T47D (cell line): Measurements from ENCODE around the gene HOXD3.
A peak's percentile ranks its signal among the peaks of the same experiment; 100 is the strongest.

Experiments
- DNase-seq, 2 experiments: peaks; one replicate each; pipeline versions ENCODE4 v3.0.0 to v3.0.0-alpha.2; 2011 to 2012; ENCODE audit warnings: low read depth in 1 of 2, low spot score in 1 of 2
- JUND ChIP-seq: IDR thresholded peaks from 2 replicates; pipeline ENCODE4 v1.6.1; 2012; ENCODE audit warnings: low read depth
- in situ Hi-C: cut with HindIII; loops from 2 replicates; pipeline ENCODE4 v1.10.0; 2016; ENCODE audit warnings: low sequenced_read_pairs, low pct_unique_long_range_greater_than_20kb

HOXD3 gene

GRCh38 chr2:176156807-176157498 is at the start of gene HOXD3:
HOXD3 (plus strand) TSS chr2:176157307; CDS start chr2:176169115, 11,808 bp downstream.
- TF ChIP-seq JUND, result no peak
- no peak for DNase-seq
- in situ Hi-C loops, result no loop called here

GRCh38 chr2:176107731-176108181 is 49.4 kb upstream of the HOXD3 start:
- no peak for TF ChIP-seq JUND
- in situ Hi-C loops, result no loop called here
- DNase-seq, result no peak

- TF ChIP-seq JUND, result no peak
- DNase-seq, result no peak
- in situ Hi-C loops, result no loop called here
These were observed 47.8 kb upstream of the HOXD3 start for GRCh38 chr2:176109192-176109901.

GRCh38 chr2:176109946-176110345 is 47.2 kb upstream of the HOXD3 start:
- DNase-seq, result no peak
- TF ChIP-seq JUND, result no peak
- in situ Hi-C loops, result no loop called here

- no peak for TF ChIP-seq JUND
- in situ Hi-C loops, result no loop called here
- DNase-seq, result no peak
These were observed 46.4 kb upstream of the HOXD3 start for GRCh38 chr2:176110415-176111308.

GRCh38 chr2:176111309-176111663 is 45.8 kb upstream of the HOXD3 start:
- TF ChIP-seq JUND, result no peak
- in situ Hi-C loops, result no loop called here
- DNase-seq, result peak; percentile 61 to 87

DNA sequence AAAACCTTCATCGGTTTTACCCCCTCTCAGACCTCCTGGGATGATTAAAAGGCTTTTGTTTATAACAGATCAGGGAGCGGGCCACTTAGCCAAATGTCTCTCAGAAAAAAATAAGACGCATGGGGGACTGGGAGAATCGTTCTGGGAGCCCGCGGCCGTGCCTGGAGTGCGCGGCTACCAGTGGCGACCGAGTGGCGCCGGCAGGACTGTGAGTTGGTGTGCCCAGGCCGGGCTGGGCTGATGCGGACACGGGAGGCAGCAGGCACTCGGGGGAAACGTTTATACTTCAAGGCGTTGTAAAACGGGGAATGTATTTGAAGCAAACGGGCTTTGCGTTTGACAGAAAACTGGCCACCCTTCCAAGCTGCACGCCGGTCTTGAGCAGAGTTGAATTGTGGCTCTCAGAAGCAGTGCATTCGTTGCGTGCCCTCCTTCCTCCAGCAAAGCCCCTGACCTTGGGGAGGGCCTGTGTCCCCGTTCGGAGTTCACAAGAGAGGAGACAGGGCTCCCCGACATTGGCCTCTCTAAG is 45.2 kb upstream of the HOXD3 start:
- in situ Hi-C loops, result no loop called here
- no peak for DNase-seq
- no peak for TF ChIP-seq JUND

- TF ChIP-seq JUND, result no peak
- DNase-seq, result no peak
- in situ Hi-C loops, result no loop called here
These were observed 44.5 kb upstream of the HOXD3 start for GRCh38 chr2:176112375-176113302.

DNA sequence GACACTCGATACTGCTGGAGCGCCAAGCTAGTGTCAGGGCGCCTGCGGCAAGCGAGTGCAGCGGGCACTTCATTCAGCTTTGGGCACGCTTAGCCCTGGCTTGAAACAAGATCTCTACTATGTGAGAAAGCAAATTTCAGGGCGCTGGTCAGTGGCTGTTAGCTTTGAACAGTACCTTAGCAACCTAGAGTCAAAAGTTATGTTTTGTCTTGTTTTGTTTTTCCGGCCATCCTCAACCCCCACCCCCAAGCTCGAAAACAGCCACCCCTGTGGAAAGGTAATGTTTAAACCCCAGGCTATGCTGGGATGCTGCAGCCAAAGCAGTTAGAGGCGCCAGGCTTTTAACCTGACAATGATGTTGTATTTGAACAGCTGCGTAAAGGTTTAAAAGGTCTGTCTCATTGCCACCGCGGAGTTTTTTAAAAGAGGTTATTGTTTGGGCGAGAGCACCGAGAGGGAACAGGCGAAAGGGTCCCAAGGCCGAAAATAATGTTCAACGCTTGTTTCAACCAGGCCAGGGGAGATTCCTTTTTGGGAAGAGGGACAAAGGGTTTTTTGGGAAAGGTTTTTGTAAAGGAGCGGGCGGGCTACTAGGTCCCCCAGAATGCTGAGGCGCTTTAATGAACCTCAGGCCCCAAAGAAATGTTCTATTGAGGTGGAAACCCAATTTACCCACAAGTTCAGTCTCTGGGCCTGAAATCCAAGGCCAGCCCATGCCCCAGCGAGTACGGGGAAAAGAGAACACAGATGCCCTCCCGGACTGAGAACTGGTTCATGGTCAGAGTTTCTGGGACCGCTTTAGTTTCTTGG is 42.8 kb upstream of the HOXD3 start:
- in situ Hi-C loops, result no loop called here
- no peak for DNase-seq
- TF ChIP-seq JUND, result no peak

GRCh38 chr2:176114930-176115625 is 42.0 kb upstream of the HOXD3 start:
- no peak for DNase-seq
- in situ Hi-C loops, result no loop called here
- no peak for TF ChIP-seq JUND
